K562 (cell line): Measurements from ENCODE around the gene KIR2DL3. TPM values are rescaled to one million over a fixed set of nuclear protein-coding genes. Genes with fewer than 3 reads are reported as not detected.
"Not testable (repeated sequence)": the region's sequence is repeated elsewhere in the genome, so short reads cannot be mapped to it uniquely, and the experiment has no call there.

Experiments used
- ATAC-seq: fragments of 200-7000 bp; cut with Tn5 transposase; 3 replicates; pipeline ENCODE4 v1.9.1; 2020; ENCODE audit warnings: moderate library complexity
- BruUV-seq: library from RNA; stranded (reverse); fragments of 400-500 nt; replicated peaks from 2 replicates; lab custom pipeline; 2021; lab: Mats Ljungman, UMichigan
- CTCF ChIA-PET: fragments of 300-600 bp; formaldehyde crosslinking; extraction: SDS; loops from one replicate; lab custom pipeline; 2021; ENCODE audit warnings: low intra/inter-chr PET ratio; lab: Yijun Ruan, JAX
- POLR2A ChIA-PET: fragments of 300-600, 350-650 bp; sonication (Branson Sonifier 250); formaldehyde crosslinking; extraction: SDS; loops from one replicate; lab custom pipeline; 2021; ENCODE audit warnings: antibody characterized with exemption, inconsistent platforms; lab: Yijun Ruan, JAX
- DNase-seq, 4 experiments: peaks; one replicate each; pipeline versions ENCODE4 v3.0.0 to v3.0.0-alpha.2; 2011 to 2018; ENCODE audit warnings: low spot score in 3 of 4, mixed read lengths in 3 of 4; ENCODE audit errors: extremely low read depth in 1 of 4
- FAIRE-seq: peaks from 2 replicates; lab custom pipeline; 2011; peaks lifted over from hg19 to GRCh38; lab: Jason Lieb, UNC
- H2AFZ ChIP-seq: 2 replicates; pipeline ENCODE4 v1.6.0; 2011; ENCODE audit warnings: low read depth, low read length, control low read depth, inconsistent platforms
- H3K27ac ChIP-seq: fragments of 200-600 bp; 3 replicates; pipeline ENCODE4 v1.8.0; 2011; ENCODE audit warnings: low read depth, mild to moderate bottlenecking, control low read depth, inconsistent platforms, low read length, moderate library complexity, mixed read lengths; ENCODE audit errors: extremely low read depth
- H3K27me3 ChIP-seq, 2 experiments: fragments of 300-600 bp in 1 of 2; 2 replicates in 1 of 2; 3 replicates in 1 of 2; pipeline versions ENCODE4 v1.6.0 to v1.8.0; 2011; ENCODE audit warnings: inconsistent platforms in 2 of 2, low read length in 2 of 2, mild to moderate bottlenecking in 1 of 2, mixed read lengths in 1 of 2, moderate library complexity in 1 of 2; ENCODE audit not compliant: control insufficient read depth in 2 of 2, insufficient read depth in 2 of 2
- H3K36me3 ChIP-seq: fragments of 300-600 bp; 3 replicates; pipeline ENCODE4 v1.8.0; 2011; ENCODE audit warnings: mild to moderate bottlenecking, low read length, inconsistent platforms; ENCODE audit not compliant: control insufficient read depth, insufficient read depth
- H3K4me1 ChIP-seq, 2 experiments: fragments of 200-600 bp in 1 of 2; replicated peaks in 1 of 2; 2 replicates in 1 of 2; 3 replicates in 1 of 2; pipeline versions ENCODE4 v1.5.1 to v1.8.0; 2011; ENCODE audit warnings: inconsistent platforms in 2 of 2, low read length in 2 of 2, mild to moderate bottlenecking in 1 of 2, mixed read lengths in 1 of 2, moderate library complexity in 1 of 2; ENCODE audit not compliant: control insufficient read depth in 2 of 2, insufficient read depth in 2 of 2
- H3K4me2 ChIP-seq: 2 replicates; pipeline ENCODE4 v1.6.1; 2011; ENCODE audit warnings: low read length, control low read depth, inconsistent platforms, mixed read lengths; ENCODE audit not compliant: insufficient read depth
- H3K4me3 ChIP-seq: fragments of 200-600 bp; sonication (generic), shearing (Covaris generic); 2 replicates; pipeline ENCODE4 v1.5.1; 2016; ENCODE audit warnings: control low read depth, inconsistent platforms
- H3K79me2 ChIP-seq: fragments of 200-600 bp; 3 replicates; pipeline ENCODE4 v1.8.0; 2011; ENCODE audit warnings: low read length, inconsistent platforms; ENCODE audit not compliant: control insufficient read depth, insufficient read depth
- H3K9ac ChIP-seq, 2 experiments: 2 replicates each; pipeline versions ENCODE4 v1.6.0 to v1.6.1; 2011; ENCODE audit warnings: low read depth in 2 of 2, low read length in 2 of 2, control low read depth in 1 of 2, inconsistent platforms in 1 of 2, mild to moderate bottlenecking in 1 of 2, mixed read lengths in 1 of 2; ENCODE audit not compliant: insufficient read depth in 1 of 2
- H3K9me1 ChIP-seq: one replicate; pipeline ENCODE4 v1.6.0; 2011; ENCODE audit warnings: inconsistent platforms, mild to moderate bottlenecking, low read length, moderate library complexity; ENCODE audit not compliant: control insufficient read depth, insufficient read depth
- H3K9me3 ChIP-seq: replicated peaks from 2 replicates; pipeline ENCODE4 v1.5.1; 2011; ENCODE audit warnings: low read depth, low read length, inconsistent platforms; ENCODE audit not compliant: control insufficient read depth, insufficient read depth
- H4K20me1 ChIP-seq: replicated peaks from 2 replicates; pipeline ENCODE4 v1.6.1; 2011; ENCODE audit warnings: low read length, inconsistent platforms, mixed read lengths; ENCODE audit not compliant: control insufficient read depth, insufficient read depth
- WGBS: fragments of 100-300 bp; shearing (Covaris generic); methylation state at CpG from one replicate; pipeline ENCODE4 v1.1.6; 2016; ENCODE audit warnings: low coverage, mixed read lengths; ENCODE audit not compliant: insufficient coverage; ENCODE audit errors: missing lambda C conversion rate; 5-methylcytosine and 5-hydroxymethylcytosine counted together
- in situ Hi-C: fragments of 300-500 bp; cut with MboI; formaldehyde crosslinking; loops from 4 replicates; pipeline ENCODE4 v1.15.0; 2018; ENCODE audit warnings: inconsistent platforms, mixed read lengths
- intact Hi-C: fragments of 100-400 bp; cut with micrococcal nuclease; formaldehyde crosslinking; loops from 2 replicates; pipeline ENCODE4 v1.14.2; 2022
- polyA plus RNA-seq, 8 experiments: library from polyadenylated mRNA; depleted of rRNA in 4 of 8; stranded (reverse) in 5 of 8; unstranded in 3 of 8; fragments of >200 nt; fragmentation: Nextera tagmentation in 2 of 8; fragmentation: Illumina TruSeq in 1 of 8; extraction: Ambion mirVana in 2 of 8; extraction: Trizol in 1 of 8; gene quantifications; 2 replicates each; pipeline versions ENCODE4 v1.2.1 to v1.2.3, GENCODE V29; 2011 to 2014; ENCODE audit warnings: inconsistent platforms in 1 of 8, missing spikeins in 1 of 8
- total RNA-seq, 7 experiments: library from RNA; depleted of rRNA in 6 of 7; stranded (reverse); fragments of >200 nt in 6 of 7; fragmentation: Illumina TruSeq in 2 of 7; extraction: Trizol in 2 of 7; gene quantifications; 2 replicates each; pipeline versions ENCODE4 v1.2.1 to v1.2.3, GENCODE V29; 2011 to 2021; ENCODE audit warnings: low replicate concordance in 1 of 7
- TF ChIP-seq, protein P1 (sequence below): sonication (generic); formaldehyde crosslinking; IDR thresholded peaks from 2 replicates; pipeline ENCODE4 v1.8.0; 2023; ENCODE audit warnings: missing genetic modification reagents, mild to moderate bottlenecking, borderline replicate concordance

The KIR2DL3 gene
- total and polyA plus RNA-seq, 9 of the 15 experiments (the other 6 are each of a cell fraction or from before 2014, with no cell fraction given) = not detected

DNA sequence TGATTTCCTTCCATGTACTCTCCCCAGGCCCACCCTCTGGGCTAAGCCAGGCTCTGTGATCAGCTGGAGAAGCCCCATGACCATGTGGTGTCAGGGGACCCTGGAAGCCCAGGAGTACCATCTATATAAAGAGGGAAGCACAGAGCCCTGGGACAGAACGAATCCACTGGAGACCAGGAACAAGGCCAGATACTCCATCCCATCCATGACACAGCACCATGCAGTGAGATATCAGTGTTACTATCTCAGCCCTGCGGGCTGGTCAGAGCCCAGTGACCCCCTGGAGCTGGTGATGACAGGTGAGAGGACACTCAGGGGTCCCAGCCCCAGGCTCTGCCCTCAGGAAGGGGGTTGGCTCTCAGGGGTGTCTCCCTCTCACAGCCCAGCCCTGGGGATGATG is 41.5 kb upstream of the KIR2DL3 start (continued):
- TF ChIP-seq, protein P1, sequence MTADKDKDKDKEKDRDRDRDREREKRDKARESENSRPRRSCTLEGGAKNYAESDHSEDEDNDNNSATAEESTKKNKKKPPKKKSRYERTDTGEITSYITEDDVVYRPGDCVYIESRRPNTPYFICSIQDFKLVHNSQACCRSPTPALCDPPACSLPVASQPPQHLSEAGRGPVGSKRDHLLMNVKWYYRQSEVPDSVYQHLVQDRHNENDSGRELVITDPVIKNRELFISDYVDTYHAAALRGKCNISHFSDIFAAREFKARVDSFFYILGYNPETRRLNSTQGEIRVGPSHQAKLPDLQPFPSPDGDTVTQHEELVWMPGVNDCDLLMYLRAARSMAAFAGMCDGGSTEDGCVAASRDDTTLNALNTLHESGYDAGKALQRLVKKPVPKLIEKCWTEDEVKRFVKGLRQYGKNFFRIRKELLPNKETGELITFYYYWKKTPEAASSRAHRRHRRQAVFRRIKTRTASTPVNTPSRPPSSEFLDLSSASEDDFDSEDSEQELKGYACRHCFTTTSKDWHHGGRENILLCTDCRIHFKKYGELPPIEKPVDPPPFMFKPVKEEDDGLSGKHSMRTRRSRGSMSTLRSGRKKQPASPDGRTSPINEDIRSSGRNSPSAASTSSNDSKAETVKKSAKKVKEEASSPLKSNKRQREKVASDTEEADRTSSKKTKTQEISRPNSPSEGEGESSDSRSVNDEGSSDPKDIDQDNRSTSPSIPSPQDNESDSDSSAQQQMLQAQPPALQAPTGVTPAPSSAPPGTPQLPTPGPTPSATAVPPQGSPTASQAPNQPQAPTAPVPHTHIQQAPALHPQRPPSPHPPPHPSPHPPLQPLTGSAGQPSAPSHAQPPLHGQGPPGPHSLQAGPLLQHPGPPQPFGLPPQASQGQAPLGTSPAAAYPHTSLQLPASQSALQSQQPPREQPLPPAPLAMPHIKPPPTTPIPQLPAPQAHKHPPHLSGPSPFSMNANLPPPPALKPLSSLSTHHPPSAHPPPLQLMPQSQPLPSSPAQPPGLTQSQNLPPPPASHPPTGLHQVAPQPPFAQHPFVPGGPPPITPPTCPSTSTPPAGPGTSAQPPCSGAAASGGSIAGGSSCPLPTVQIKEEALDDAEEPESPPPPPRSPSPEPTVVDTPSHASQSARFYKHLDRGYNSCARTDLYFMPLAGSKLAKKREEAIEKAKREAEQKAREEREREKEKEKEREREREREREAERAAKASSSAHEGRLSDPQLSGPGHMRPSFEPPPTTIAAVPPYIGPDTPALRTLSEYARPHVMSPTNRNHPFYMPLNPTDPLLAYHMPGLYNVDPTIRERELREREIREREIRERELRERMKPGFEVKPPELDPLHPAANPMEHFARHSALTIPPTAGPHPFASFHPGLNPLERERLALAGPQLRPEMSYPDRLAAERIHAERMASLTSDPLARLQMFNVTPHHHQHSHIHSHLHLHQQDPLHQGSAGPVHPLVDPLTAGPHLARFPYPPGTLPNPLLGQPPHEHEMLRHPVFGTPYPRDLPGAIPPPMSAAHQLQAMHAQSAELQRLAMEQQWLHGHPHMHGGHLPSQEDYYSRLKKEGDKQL (CRISPR knock-in tag) = no peak

DNA sequence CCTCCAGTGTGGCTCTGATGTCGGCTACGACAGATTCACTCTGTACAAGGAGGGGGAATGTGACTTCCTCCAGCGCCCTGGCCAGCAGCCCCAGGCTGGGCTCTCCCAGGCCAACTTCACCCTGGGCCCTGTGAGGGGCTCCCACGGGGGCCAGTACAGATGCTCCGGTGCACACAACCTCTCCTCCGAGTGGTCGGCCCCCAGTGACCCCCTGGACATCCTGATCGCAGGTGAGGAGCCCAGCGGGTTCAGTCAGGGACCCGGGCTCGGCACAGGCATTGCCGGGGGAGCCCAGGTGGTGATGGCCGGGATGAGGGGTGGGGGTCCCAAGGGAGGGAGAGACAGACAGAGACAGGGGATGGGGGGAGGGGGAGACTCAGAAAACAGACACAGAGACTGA is 40.6 kb upstream of the KIR2DL3 start:
- H3K27me3 ChIP-seq, H3K36me3 ChIP-seq, H3K79me2 ChIP-seq, CTCF ChIA-PET, BruUV-seq, DNase-seq, H3K9me1 ChIP-seq, H3K27ac ChIP-seq, H3K9me3 ChIP-seq, H2AFZ ChIP-seq, ATAC-seq, H3K4me2 ChIP-seq, H3K4me3 ChIP-seq, in situ Hi-C loops, intact Hi-C loops, H4K20me1 ChIP-seq, FAIRE-seq: not testable (repeated sequence)
- 58% methylated on average over 10 of the region's 13 CpGs for WGBS
- Histone ChIP-seq H3K9ac (peak overlapping the region in 1 of 2 experiments; percentile 66; a peak in 2 of 4 replicates), H3K4me1 (peaks cover 22 to 40% of the 10 kb centered on the region in 2 experiments; a peak in 4 of 5 replicates)
- POLR2A ChIA-PET = interaction anchor here (0.7 kb wide), 1 partner anchor 20 kb away, joined by 3 read pairs; no protein-coding TSS in a partner anchor
